GM18519 (cell line): ENCODE measurements around the gene ZCWPW2.

Experiments
- ATAC-seq: cut with Tn5 transposase; IDR thresholded peaks from one replicate; pipeline ENCODE4 v1.9.1; 2021; ENCODE audit warnings: mild to moderate bottlenecking, moderate library complexity; ENCODE audit not compliant: unreplicated experiment, low FRiP score

Gene ZCWPW2, protein sequence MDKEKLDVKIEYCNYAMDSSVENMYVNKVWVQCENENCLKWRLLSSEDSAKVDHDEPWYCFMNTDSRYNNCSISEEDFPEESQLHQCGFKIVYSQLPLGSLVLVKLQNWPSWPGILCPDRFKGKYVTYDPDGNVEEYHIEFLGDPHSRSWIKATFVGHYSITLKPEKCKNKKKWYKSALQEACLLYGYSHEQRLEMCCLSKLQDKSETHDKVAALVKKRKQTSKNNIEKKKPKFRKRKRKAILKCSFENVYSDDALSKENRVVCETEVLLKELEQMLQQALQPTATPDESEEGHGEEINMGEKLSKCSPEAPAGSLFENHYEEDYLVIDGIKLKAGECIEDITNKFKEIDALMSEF

DNA sequence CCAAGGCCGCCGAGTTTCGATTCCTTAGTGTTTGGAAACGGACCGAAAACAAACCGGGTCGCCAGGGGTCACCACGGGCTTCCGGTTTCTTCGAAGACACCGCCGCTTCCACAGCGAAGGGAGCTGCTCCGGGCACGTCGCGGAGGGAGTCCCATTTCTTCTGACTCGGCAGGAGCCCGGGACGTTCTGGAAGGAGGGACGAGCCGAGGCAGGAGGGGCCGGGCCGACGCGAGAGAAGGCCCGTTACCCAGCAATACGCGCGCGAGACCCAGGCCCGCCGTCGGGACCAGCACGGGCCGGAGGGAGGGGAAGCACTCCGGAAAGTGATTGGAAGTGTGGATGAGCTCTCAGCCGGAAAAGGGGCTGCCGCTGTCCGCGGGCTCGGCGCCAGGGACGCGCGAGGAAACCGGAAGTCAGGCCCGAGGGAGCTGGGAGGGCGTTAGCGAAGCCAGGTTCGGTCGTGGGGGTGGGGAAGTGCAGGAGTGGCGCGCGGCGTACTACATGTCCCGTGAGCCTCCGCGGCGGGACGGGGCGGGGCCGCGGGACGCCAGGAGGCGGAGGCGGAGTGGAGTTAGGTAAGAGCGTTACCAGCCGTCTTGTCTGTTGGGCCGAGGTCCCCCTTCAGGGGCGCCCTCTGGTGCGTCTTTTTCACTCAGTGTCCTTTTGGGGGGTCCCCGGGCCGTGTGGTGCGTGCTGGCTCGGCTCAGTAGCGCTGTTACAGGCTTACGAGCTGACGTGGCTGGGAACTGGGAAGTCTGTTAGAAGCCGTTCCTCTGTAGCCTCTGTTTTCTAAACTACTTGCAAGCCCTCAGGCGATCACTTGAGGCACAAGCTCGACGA is at the start of gene ZCWPW2, which contains the start of gene AZI2:
Gene ZCWPW2, plus strand, starts transcription at position 93 of the 840 bp plus-strand sequence. CDS start 64,348 bp downstream, outside the sequence.
Gene AZI2, minus strand, starts transcription at position 196 of the 840 bp plus-strand sequence. CDS start 8,207 bp downstream, outside the sequence.
- peak; percentile 89 for ATAC-seq

DNA sequence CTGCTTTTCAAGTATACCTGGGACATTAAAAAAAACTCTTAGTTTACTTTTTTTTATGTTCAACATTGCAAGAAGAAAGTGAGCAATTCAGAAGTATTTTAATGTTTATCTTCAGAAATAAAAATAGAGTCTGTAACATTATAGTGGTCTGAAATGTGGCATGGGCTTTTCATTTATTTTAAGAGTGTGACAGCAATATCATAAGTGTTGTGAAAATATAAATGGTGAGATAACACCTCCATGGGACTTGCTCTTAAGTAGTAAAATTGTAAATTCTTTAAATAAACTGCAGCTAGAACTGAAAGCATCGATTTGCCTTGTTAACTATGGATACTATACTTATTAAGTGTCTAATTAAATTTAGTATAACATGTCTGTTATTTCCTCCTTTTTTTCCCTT is 48.8 kb upstream of the ZCWPW2 start:
- ATAC-seq = no peak

DNA sequence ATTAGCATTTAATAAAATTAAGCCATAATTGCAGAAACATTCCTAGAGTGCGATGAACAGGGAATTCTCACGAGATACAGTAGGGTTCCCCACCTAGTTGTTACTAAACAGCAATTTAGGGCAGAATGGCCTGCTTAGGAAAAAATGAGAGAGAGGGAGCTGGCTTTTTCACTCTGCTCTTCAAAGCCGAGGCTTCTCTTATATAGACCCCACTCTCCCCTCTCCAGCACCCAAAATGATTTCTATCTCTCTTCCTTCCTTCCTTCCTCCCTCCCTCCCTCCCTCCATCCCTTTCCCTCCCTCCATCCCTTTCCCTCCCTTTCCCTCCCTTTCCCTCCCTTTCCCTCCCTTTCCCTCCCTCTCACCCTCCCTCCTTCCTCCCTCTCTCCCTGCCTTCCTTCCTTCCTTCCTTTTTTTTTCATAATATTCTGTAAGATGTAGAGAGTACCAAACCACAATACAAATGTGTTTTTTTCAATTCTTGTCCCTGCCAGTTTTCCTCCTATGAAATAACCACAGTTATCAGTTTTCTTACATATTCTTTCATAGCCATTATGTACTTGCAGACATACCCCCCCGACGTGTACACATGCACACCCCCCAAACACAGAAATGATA is 48.1 kb upstream of the ZCWPW2 start:
- no peak for ATAC-seq

DNA sequence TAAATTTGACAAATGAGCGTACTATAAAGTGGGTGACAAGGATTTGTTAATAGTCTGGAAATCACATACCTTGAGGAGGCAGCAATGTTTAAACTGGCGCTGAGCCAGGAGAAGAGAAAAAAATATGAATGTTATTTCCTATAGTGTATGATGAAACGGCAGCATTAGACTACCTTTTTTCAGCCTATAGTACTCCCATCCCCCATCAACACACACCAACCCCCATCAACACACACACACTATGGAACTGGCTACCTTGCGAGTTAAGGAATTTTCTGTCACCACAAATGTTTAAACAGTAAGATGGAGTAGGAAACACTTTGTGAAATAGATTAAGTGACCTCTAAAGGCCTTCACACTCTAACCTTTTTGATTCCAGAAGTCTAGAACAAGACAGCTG is 46.8 kb upstream of the ZCWPW2 start:
- no peak for ATAC-seq

DNA sequence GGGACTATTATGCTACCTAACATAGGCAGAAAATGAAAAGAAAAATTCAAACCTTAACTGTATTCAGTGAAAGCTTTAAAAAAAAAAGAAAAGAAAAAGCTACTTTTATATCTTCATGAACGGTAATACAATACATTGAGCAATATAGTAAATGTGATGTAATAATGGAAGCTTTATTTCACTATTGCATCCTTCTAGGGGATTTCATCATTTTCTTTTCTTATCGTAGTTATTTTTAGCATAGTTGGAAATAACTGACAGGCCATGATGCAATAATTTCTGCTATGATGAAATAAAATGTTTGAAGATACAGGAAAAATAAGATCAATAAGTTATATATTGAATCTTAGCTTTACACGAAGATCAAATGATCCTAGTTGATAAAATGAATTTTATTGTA is 40.3 kb upstream of the ZCWPW2 start:
- ATAC-seq = no peak

DNA sequence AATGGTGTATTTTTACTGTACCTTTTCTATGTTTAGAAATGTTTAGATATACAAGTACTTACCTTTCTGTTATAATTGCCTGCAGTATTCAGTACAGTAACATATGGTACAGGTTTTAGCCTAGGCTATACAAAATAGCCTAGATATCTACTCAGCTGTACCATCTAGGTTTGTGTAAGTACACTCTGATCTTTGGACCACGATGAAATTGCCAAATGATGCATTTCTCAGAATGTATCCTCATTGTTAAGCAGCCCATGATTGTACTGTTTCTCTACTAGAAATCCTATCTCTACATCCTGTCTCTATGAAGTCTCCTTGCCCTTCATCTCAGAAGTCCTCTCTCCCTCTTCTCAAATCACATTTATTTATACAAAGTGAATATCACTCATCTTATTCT is 32.8 kb upstream of the ZCWPW2 start:
- ATAC-seq = no peak

DNA sequence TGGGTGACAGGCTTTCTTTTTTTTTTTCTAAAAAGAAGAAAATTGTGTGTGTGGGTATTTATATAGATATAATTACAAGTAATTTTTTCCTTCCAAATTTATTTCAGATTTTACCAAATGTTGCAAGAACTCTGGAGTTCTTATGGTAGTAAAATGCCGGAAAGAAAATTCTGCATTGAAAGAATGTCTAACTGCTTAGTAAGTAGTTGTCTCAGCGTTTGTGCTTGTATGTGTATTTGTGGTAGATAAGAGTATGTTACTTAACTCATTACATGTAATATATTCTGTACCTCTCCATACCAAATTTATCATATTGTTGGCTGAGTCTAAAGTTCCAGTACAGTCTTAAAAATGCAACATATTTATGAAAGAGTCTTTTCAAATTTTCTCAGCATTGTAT is 32.3 kb upstream of the ZCWPW2 start:
- ATAC-seq = no peak

DNA sequence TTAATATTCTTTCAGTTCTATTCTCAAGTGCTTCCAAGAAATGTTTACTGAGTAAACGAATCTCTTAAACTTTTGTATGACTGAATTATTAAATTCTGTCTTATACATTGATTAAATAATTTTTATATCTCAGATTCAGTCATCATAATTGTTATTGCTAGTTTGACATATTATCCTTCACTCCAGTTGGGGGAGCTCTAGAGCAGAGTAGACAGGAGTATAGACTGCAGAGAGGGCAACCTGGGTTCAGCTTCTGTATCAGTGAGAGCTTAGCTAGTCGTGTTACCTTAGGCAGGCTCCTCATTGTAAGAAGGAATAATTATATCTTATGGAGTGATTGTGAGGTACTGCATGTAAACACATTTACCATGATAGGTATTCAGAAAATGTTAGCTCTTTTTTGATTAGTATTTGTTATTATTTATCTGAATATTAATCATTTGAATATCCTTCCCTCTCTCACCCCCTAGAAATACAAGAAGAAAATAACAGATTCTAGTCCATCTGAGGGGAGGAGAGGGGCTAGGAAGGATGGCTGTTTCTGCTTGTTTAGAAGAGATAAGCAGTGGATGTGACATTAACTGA is 31.0 kb upstream of the ZCWPW2 start:
- peak; percentile 93 for ATAC-seq

DNA sequence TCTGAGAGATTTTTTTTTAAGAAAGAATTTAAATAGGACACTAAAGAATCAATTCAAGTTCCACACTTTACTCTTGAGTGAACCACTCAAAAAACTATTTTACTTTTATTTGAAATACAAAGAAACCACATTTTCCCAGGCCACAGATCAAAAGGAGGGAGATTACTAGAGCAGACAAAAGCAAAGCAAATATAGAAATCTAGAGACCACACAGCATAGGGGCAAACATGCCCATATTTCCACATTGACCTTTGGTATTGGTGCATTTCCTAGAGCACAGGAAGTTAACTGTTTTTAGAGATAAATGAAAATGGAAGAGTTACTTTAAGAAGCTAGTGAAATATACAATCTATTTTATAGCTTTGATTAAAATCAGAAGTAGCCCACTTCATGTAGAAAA is 27.5 kb upstream of the ZCWPW2 start:
- ATAC-seq = no peak

DNA sequence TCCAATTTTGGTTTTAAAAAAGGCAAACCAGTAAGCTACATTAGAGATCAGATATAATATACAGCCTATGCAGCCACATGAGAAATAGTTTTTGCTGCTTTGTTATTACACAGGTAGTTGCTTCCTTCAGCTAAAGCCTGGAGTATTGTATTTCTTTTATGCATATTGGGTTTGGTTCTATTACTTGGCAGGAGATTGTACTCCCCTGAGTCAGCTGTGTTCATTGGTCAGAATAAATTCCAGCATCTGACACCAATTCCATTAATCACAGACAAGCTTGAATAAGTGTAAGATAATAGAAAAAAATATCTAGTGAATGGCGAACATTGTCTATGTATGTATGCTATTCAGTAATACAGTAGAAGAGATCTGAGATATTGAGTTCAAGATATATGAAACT is 26.1 kb upstream of the ZCWPW2 start:
- ATAC-seq = no peak

DNA sequence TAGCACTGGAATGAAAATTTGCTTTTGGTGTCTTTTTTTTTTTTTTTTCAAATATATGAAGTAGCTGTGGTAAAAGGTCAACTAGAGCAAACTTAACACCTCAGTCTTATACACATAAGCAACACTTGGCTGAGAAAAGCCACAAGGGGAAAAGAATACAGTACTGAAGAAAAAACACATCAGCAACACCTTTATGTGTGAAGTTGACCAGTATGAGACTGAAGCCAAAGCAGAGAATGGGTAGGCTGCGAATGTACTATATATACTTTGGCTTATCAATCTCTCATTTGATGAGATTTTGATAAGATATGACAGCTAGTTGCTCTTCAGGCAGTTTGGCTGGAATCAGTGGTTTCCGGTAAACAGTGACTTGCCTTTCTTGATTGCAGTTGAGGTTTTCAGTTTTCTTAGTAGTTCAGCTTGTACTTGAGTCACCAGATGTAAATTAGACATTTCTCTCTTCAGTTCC is 22.0 kb upstream of the ZCWPW2 start:
- peak; percentile 72 for ATAC-seq

DNA sequence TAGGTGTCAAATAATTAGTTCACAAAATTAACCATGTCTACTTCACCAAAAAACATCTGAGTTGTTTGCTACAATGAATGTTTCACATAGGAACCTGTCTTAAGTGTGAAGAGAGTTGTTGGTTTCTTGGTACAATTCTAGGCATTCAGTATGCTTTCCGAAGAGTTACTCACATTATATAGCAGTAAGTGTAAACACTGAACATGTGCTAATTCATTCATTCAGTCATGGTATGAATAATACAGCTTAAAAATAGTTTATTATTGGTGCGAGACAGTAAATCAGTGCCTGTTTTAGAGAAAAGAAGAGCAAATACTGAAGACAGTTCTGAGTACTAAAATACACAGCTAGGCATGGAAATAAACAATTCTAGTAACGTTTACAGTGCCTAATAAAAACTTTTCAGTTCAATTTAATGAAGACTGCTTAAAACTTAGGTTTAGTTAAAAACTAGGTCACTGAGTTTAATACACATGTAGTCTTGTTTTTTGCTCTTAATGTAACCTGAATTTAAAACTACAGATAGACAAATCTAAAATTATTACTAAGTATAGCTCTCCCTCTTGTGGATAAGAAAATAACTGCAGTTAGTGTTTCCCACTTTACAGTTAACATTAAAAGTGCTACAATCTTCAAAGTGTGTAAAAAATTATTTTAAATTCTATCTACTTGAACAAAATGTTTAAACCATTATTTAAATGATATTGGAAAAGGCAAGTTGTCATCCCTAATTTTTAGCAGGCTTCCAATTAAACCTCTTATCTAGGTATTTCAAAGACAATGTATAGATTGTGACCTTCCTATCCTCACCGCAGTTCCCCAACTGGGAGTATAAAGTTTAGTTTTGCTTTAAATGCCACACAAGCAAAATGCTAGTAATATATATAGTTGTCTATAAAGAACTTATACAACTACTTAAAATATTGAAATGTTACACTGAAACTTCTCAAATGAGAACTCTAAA is 20.1 kb upstream of the ZCWPW2 start:
- no peak for ATAC-seq

DNA sequence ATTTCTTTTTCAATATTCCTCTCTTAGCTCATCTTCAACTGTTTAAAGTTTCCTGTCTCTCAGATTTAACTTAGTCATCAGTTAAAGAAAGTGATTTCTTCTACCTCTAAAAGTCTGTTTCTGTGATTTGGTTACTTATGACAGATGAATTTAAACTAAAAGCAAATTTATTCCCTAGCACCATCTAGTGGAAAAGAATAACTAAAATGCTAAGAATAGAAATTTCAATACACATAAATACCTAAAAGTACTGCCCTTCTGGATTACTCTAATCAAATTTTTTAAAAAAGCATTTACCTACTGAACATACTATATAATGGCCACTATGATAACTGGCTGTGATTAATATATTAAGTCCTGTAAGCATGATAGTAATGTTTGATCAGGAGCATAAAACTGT is 14.0 kb upstream of the ZCWPW2 start:
- ATAC-seq = no peak

DNA sequence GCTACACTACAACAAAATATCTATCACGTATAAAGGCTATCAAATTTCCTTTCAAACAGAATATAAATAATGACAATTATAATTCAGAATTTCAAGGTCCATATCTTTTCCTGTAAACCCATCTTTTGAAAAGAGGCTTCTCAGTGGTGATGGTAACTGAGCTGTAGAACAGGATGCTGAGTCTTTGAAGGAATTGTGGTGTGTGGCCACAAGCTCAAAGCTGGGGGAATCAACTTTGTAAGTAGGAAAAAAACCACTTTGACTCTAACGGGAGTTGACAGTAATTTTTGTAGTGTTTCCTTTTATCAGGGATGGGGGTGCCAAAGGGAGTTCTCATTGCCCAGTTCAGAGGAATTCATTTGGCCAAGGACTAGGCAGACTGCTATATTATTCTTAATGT is 13.3 kb upstream of the ZCWPW2 start:
- ATAC-seq = no peak

DNA sequence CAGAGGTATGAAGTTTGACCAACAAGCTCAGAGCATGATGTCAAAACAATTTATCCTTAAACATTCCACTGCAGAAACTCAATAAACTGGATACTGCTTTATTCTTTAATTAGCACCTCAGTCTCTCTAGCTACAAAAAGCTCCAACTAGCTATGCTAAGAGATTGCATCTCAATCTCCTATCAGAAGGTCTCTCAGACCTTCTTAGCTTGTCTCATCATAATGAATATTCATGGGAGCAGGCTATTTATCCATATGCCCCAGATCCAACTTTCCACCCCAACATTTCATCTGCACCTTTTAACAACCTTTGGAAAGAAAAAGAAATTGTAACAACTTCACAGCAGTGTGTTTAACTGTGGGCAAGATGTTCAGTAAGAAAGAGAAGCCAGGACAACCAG is 11.3 kb upstream of the ZCWPW2 start:
- ATAC-seq = no peak

DNA sequence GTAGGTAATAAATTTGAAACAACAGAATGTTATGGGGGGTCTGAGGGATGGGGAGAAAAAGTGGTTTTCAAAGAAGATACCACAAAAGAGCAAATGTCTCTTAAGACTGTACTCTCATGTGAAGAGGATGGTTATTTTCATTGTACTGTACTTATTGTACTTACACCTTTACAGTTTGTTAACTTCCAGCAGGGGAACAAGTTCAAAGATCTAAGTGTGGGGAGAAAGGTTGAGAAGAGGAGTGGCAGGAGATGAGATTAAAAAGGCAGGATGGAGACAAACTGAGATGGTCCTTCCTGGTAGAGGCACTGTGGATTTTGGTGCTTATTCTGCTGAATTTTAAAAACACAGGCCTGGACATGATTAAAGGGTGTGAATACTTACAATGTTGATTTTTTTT is 5.4 kb upstream of the ZCWPW2 start:
- no peak for ATAC-seq

DNA sequence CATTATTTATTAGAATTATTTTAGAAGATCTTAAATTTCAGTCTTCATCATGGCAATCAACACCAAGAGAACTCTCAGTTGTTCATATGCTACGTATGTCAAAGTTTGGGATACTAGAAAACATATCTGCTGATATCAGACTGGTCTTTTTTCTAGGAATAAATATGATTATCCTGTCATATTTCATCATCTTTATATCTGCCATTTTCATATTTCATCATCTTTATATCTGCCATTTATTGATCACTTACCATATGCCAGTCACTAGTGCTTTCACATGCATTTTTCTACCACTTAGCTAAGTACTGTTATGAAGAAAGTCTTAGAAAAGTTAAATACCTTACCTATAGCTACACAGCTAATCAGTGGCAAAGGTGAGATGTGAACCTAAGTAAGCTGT is 2.8 kb upstream of the ZCWPW2 start:
- no peak for ATAC-seq

DNA sequence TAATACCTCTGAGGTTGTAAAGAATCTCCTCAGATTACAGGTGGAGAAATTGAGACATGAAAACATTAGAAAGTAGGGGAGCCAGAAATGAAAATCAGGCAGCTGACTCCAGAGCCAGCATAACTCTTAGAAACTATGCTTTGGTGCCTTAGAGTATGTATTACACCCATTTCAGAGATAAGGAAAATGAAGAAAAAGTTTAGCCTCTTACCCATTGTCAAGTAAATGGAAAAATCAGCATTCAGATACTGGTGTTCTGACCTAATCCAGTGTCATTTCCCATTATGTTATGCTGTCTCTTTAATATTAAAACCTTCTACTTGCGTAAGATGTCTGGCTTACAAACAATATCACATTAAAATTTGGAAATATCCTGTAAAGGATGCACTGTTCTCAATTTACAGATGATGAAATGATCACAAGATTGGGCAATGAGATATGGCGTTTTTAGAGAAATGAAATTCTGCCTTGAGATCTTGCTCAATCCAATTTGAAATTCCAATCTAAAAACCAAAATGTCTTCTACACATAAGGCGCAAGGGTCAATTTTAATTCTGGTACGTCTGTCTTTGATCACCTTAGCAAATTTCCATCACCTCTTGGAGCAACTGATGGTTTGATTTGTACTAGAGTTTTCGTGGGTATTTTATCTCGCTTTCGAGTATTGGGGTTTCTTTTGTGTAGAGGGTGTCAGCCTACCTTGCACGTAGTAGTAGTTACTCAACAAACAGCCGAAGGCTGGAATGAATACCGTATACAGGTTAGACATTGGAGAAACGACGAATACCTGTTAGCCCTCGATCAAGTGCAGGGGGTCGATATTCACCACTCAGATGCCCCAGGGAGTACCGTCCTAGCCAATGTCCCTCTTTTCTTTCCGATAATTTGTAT is 902 bp upstream of the ZCWPW2 start:
- no peak for ATAC-seq

DNA sequence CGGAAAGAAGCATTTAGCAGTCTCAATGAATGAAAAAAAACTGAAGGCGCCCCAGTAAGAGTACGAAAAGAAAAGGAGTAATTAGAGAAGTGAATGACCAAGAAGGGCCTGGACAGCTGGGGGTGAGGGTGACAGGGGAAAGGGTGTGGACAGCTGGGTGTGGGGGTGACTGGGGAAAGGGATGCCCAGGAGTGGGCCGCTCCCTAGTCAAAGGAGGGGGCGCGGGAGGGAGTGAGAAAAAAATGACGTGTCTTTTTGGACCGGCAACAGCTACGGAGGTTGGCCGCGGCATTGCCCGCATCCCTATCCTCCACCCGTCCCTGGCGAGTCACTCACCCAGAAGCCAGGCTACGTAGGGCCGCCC is 274 bp upstream of the ZCWPW2 start:
- ATAC-seq = no peak
